Loucy (cell line): ENCODE results near the gene SORCS1.
A peak's percentile ranks its signal among the peaks of the same experiment; 100 is the strongest.

ENCODE experiments used
- H2AFZ ChIP-seq: fragments of 200-600 bp; sonication (generic); 2 replicates; pipeline ENCODE4 v1.6.0; 2016; ENCODE audit warnings: antibody characterized with exemption, mild to moderate bottlenecking, low read length, moderate library complexity
- H3F3A ChIP-seq: fragments of 200-600 bp; 2 replicates; pipeline ENCODE4 v1.6.0; 2016; ENCODE audit warnings: antibody characterized with exemption, low read depth, mild to moderate bottlenecking
- H3K27me3 ChIP-seq: fragments of 200-600 bp; sonication (generic); 2 replicates; pipeline ENCODE4 v1.6.1; 2014; ENCODE audit warnings: low read length, mild to moderate bottlenecking; ENCODE audit not compliant: insufficient read depth, poor library complexity, severe bottlenecking
- H3K36me3 ChIP-seq: fragments of 200-600 bp; sonication (generic); 2 replicates; pipeline ENCODE4 v1.6.1; 2016; ENCODE audit warnings: low read length; ENCODE audit not compliant: insufficient read depth
- H3K4me1 ChIP-seq: fragments of 200-600 bp; sonication (generic); 2 replicates; pipeline ENCODE4 v1.5.1; 2014; ENCODE audit warnings: low read length, mild to moderate bottlenecking; ENCODE audit not compliant: insufficient read depth, poor library complexity, severe bottlenecking
- H3K4me2 ChIP-seq: fragments of 200-600 bp; sonication (generic); 2 replicates; pipeline ENCODE4 v1.6.0; 2014; ENCODE audit warnings: antibody characterized with exemption, low read length, low read depth, mild to moderate bottlenecking; ENCODE audit not compliant: poor library complexity, severe bottlenecking
- H3K4me3 ChIP-seq: fragments of 200-600 bp; sonication (generic); 2 replicates; pipeline ENCODE4 v1.5.1; 2014; ENCODE audit warnings: low read length, mild to moderate bottlenecking, mixed read lengths; ENCODE audit not compliant: poor library complexity, severe bottlenecking
- H3K79me2 ChIP-seq: fragments of 200-600 bp; sonication (generic); 2 replicates; pipeline ENCODE4 v1.6.1; 2014; ENCODE audit warnings: low read length; ENCODE audit not compliant: insufficient read depth
- H3K9ac ChIP-seq: fragments of 200-600 bp; sonication (generic); 2 replicates; pipeline ENCODE4 v1.6.0; 2014; ENCODE audit warnings: mild to moderate bottlenecking, low read depth, low read length, moderate library complexity; ENCODE audit not compliant: poor library complexity, severe bottlenecking
- H3K9me2 ChIP-seq: fragments of 200-600 bp; sonication (generic); replicated peaks from 2 replicates; pipeline ENCODE4 v1.6.1; 2016; ENCODE audit warnings: low read depth, low read length, mixed read lengths
- H3K9me3 ChIP-seq: fragments of 200-600 bp; sonication (generic); 2 replicates; pipeline ENCODE4 v1.6.1; 2014; ENCODE audit warnings: mild to moderate bottlenecking, antibody characterized with exemption, low read length, low read depth; ENCODE audit not compliant: insufficient read depth
- H4K20me1 ChIP-seq: fragments of 200-600 bp; sonication (generic); 2 replicates; pipeline ENCODE4 v1.6.0; 2014; ENCODE audit warnings: antibody characterized with exemption, low read length, mild to moderate bottlenecking; ENCODE audit not compliant: insufficient read depth, poor library complexity, severe bottlenecking
- CTCF ChIP-seq: fragments of 200-600 bp; sonication (generic); conservative IDR thresholded peaks from 2 replicates; pipeline ENCODE4 v1.5.1; 2014; ENCODE audit warnings: mild to moderate bottlenecking, antibody characterized with exemption, low read length
- EZH2phosphoT487 ChIP-seq: fragments of 200-600 bp; IDR thresholded peaks from 2 replicates; pipeline ENCODE4 v1.6.1; 2018; ENCODE audit warnings: antibody characterized with exemption, mild to moderate bottlenecking, moderate library complexity, borderline replicate concordance

The SORCS1 gene

GRCh38 chr10:106913348-106913747 is 251.2 kb downstream of the SORCS1 start:
- H3K4me3 ChIP-seq = no peak overlapping the region
- no peak for TF ChIP-seq EZH2phosphoT487
- no peak for TF ChIP-seq CTCF
- peaks cover 21% of the 10 kb centered on the region for H3K4me1 ChIP-seq
- no peaks in the 10 kb centered on the region for H4K20me1 ChIP-seq
- no peaks in the 10 kb centered on the region for H3K9me2 ChIP-seq
- H3K27me3 ChIP-seq = no peaks in the 10 kb centered on the region
- no peaks in the 10 kb centered on the region for H3K79me2 ChIP-seq
- H3K9ac ChIP-seq = no peak overlapping the region
- no peaks in the 10 kb centered on the region for H3K36me3 ChIP-seq
- H3K4me2 ChIP-seq = peak overlapping the region; percentile 14
- no peaks in the 10 kb centered on the region for H3F3A ChIP-seq
- no peak overlapping the region for H2AFZ ChIP-seq
- H3K9me3 ChIP-seq = no peaks in the 10 kb centered on the region

GRCh38 chr10:106911096-106911495 is 253.4 kb downstream of the SORCS1 start:
- Histone ChIP-seq H3K79me2 (no peaks in the 10 kb centered on the region), H3K27me3 (no peaks in the 10 kb centered on the region), H3K4me3 (no peak overlapping the region), H3K9me3 (no peaks in the 10 kb centered on the region), H3K36me3 (no peaks in the 10 kb centered on the region), H3K9me2 (no peaks in the 10 kb centered on the region), H2AFZ (no peak overlapping the region), H3F3A (no peaks in the 10 kb centered on the region), H3K4me2 (no peak overlapping the region), H4K20me1 (no peaks in the 10 kb centered on the region), H3K4me1 (peaks cover 13% of the 10 kb centered on the region), H3K9ac (no peak overlapping the region)
- TF ChIP-seq CTCF (no peak), EZH2phosphoT487 (no peak)

DNA sequence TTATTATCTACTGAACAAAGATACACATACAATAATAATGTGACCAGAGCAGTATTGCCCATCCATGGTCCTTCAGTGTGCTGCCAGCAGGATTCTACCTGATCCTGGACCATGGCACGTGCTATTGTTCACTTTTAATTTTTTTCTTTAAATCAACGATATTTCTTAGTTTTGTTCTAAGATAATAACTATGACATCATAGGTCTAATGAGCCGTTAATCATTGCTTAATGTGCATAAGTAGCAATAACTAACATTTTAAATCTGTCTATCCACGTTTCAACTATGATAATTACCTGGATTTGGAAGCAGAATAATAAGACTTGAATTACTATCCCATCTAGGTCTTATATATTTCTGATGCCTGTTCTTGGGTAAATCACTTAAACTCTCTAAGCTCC is 253.8 kb downstream of the SORCS1 start:
- no peak overlapping the region for H3K4me3 ChIP-seq
- H3K4me2 ChIP-seq = no peak overlapping the region
- no peaks in the 10 kb centered on the region for H4K20me1 ChIP-seq
- peaks cover 13% of the 10 kb centered on the region for H3K4me1 ChIP-seq
- H3K36me3 ChIP-seq = no peaks in the 10 kb centered on the region
- H3K79me2 ChIP-seq = no peaks in the 10 kb centered on the region
- no peaks in the 10 kb centered on the region for H3F3A ChIP-seq
- H3K9me3 ChIP-seq = no peaks in the 10 kb centered on the region
- no peak overlapping the region for H3K9ac ChIP-seq
- H2AFZ ChIP-seq = no peak overlapping the region
- H3K9me2 ChIP-seq = no peaks in the 10 kb centered on the region
- H3K27me3 ChIP-seq = no peaks in the 10 kb centered on the region
- TF ChIP-seq CTCF = no peak
- TF ChIP-seq EZH2phosphoT487 = no peak
